ENCODE data around the gene CFAP74. TPM values are rescaled to one million over a fixed set of nuclear protein-coding genes. Genes with fewer than 3 reads are reported as not detected.

CFAP74 gene
- total RNA-seq, 2 donors from 2014 or later, result 9.1 TPM; not detected in 1

DNA sequence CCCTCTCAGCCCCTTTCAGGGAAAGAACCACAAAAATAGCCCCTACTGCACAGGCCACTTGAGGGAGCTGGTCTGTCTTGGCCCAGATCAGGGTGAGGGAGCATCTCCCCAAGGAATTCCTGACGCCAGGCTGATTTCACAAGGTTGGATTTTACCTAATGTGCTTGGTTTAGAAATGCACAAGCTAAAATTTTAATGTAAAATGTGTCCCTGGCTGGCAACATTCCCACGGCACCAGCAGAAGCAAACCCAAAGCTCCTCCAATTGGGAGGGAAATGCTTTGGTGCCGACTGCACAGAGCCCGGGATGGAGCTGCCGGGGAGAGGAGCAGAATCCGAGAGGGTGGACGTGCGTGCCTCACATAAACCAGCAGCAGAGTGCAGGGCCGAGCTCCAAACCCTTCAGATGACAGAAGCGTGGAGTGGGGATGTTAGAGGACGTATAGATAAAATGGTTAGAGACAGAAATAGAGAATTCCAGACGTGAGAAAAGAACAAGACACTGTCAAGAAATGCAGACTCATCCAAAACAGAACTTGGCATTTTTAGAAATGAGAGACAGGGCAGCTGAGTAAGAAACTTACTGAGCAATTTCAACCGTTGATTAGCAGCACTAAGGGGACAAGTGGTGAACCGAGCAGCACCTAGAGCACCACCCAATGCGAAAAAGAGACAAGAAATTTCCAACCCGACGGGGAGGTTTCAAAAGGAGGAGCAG is 42.9 kb downstream of the CFAP74 start:
- DNase-seq (ENCODE audit: low spot score), result no peak
- Histone ChIP-seq H3K36me3 (no peaks in the 10 kb centered on the region), H3K27me3 (replicated peaks; ENCODE audit: insufficient read depth) (no peaks in the 10 kb centered on the region), H3K4me1 (replicated peaks) (no peaks in the 10 kb centered on the region), H3K27ac (no peak overlapping the region), H3K9me3 (no peaks in the 10 kb centered on the region), H3K4me3 (no peak overlapping the region)
- TF ChIP-seq, protein P1, sequence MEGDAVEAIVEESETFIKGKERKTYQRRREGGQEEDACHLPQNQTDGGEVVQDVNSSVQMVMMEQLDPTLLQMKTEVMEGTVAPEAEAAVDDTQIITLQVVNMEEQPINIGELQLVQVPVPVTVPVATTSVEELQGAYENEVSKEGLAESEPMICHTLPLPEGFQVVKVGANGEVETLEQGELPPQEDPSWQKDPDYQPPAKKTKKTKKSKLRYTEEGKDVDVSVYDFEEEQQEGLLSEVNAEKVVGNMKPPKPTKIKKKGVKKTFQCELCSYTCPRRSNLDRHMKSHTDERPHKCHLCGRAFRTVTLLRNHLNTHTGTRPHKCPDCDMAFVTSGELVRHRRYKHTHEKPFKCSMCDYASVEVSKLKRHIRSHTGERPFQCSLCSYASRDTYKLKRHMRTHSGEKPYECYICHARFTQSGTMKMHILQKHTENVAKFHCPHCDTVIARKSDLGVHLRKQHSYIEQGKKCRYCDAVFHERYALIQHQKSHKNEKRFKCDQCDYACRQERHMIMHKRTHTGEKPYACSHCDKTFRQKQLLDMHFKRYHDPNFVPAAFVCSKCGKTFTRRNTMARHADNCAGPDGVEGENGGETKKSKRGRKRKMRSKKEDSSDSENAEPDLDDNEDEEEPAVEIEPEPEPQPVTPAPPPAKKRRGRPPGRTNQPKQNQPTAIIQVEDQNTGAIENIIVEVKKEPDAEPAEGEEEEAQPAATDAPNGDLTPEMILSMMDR (IDR thresholded peaks at IDR 0.05), result no peak
- TF ChIP-seq POLR2A (IDR thresholded peaks at IDR 0.05) (no peak), POLR2AphosphoS5 (IDR thresholded peaks at IDR 0.05) (no peak)
- intact Hi-C loops (cut with DNase I), result loop anchor here (10.0 kb wide), 1 partner anchor 84 kb away; no protein-coding TSS in a partner anchor
- 61% methylated on average over 17 of the region's 17 CpGs for WGBS

DNA sequence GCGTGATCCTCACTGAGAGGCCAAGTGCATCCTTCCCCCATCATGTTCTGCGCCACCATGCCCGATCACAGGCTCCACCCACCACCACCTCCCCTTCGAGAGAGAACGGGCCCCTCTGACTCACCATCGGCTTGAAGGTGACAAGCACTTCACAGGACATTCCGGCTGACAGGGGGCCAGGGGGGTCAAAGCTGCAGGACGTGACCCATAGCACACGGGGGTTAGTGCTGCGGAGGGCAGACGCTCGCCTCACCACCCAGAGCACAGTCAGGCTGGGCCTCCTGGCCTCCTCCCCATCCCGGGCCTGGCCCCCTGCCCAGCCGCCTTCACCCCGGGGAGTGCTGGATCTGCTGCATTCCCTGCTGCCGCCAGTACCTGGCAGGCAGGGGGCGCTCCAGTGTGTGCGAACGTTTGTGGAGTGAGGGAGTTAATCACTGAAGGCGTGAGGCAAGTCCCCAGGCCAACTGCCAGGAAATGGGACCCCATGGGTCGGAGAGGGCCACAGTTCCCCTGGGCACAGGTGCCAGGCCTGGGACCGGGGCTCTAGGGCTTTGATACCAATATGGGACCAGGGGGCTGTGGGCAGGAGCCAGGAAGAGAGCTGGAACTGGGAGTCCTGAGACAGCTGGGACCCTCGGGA is 43.6 kb downstream of the CFAP74 start:
- intact Hi-C loops (cut with DNase I), result loop anchor here (10.0 kb wide), 1 partner anchor 85 kb away; no protein-coding TSS in a partner anchor
- TF ChIP-seq POLR2AphosphoS5 (IDR thresholded peaks at IDR 0.05) (peak; percentile 64), POLR2A (IDR thresholded peaks at IDR 0.05) (no peak)
- TF ChIP-seq, protein P1 (IDR thresholded peaks at IDR 0.05), result peak; percentile 44 to 90 (median 86)
- Histone ChIP-seq H3K9me3 (no peaks in the 10 kb centered on the region), H3K36me3 (no peaks in the 10 kb centered on the region), H3K27me3 (replicated peaks; ENCODE audit: insufficient read depth) (no peaks in the 10 kb centered on the region), H3K27ac (no peak overlapping the region), H3K4me3 (no peak overlapping the region), H3K4me1 (replicated peaks) (no peaks in the 10 kb centered on the region)
- WGBS, result 6% methylated on average over 23 of the region's 23 CpGs
- peak; percentile 81 for DNase-seq (ENCODE audit: low spot score)

DNA sequence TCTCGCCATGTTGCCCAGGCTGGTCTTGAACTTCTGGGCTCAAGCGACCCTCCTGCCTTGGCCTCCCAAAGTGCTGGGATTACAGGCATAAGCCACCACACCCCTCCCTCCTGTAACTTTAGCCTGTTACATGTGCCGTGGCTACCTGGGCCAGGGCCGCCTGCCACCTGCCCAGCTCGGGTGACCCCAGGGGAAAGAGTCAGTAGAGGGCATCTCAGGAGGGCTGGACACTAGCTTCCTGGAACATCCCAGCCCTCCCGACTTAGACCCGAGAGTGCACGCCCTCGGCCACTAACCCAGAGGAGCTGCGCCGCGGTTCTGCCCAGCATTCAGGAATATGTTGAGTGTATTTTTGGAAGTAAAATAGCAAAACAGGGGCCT is 44.1 kb downstream of the CFAP74 start:
- 85% methylated on average over 12 of the region's 12 CpGs for WGBS
- Histone ChIP-seq H3K9me3 (no peaks in the 10 kb centered on the region), H3K4me1 (replicated peaks) (no peaks in the 10 kb centered on the region), H3K27ac (no peak overlapping the region), H3K4me3 (no peak overlapping the region), H3K36me3 (no peaks in the 10 kb centered on the region), H3K27me3 (replicated peaks; ENCODE audit: insufficient read depth) (no peaks in the 10 kb centered on the region)
- intact Hi-C loops (cut with DNase I), result no loop called here
- no peak for DNase-seq (ENCODE audit: low spot score)
- no peak for TF ChIP-seq POLR2A (IDR thresholded peaks at IDR 0.05)
- TF ChIP-seq POLR2AphosphoS5 (IDR thresholded peaks at IDR 0.05), result no peak
- TF ChIP-seq, protein P1 (IDR thresholded peaks at IDR 0.05), result no peak

DNA sequence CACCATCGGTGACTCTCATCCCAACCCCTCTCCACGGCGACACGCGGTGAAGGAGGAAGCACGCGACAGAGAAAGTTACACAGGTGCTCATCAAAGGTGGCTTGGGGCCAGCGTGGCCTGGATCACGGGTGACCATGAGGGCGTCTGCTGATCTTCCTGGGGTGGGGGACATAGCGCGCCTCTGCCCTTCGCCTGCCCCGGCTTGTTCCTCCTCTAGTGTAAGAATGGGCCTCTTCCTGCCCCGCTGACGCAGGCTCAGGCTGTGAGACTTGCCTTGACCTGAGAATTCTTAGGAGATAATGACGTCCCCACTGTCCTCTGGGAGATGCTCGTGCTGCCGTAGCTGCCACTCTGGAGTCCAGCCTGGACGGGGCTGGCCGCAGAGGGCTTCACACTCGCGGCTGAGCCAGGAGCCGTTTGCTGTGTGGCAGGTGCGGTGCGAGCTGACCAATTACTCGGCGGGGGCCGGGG is 45.5 kb downstream of the CFAP74 start:
- 70% methylated on average over 29 of the region's 29 CpGs for WGBS
- Histone ChIP-seq H3K4me3 (no peak overlapping the region), H3K4me1 (replicated peaks) (no peaks in the 10 kb centered on the region), H3K27me3 (replicated peaks; ENCODE audit: insufficient read depth) (no peaks in the 10 kb centered on the region), H3K9me3 (no peaks in the 10 kb centered on the region), H3K27ac (no peak overlapping the region), H3K36me3 (no peaks in the 10 kb centered on the region)
- DNase-seq (ENCODE audit: low spot score), result no peak
- intact Hi-C loops (cut with DNase I), result no loop called here
- TF ChIP-seq POLR2A (IDR thresholded peaks at IDR 0.05) (no peak), POLR2AphosphoS5 (IDR thresholded peaks at IDR 0.05) (no peak)
- TF ChIP-seq, protein P1 (IDR thresholded peaks at IDR 0.05), result no peak
